ENCODE results near the gene PRR5. TPM values are rescaled to one million over a fixed set of nuclear protein-coding genes. Genes with fewer than 3 reads are reported as not detected.
A peak's percentile ranks its signal among the peaks of the same experiment; 100 is the strongest.

Gene PRR5
- total and polyA plus RNA-seq, 2 donors (not counting 1 experiment from before 2014, with no cell fraction given) = 18.4 to 36.1 TPM

DNA sequence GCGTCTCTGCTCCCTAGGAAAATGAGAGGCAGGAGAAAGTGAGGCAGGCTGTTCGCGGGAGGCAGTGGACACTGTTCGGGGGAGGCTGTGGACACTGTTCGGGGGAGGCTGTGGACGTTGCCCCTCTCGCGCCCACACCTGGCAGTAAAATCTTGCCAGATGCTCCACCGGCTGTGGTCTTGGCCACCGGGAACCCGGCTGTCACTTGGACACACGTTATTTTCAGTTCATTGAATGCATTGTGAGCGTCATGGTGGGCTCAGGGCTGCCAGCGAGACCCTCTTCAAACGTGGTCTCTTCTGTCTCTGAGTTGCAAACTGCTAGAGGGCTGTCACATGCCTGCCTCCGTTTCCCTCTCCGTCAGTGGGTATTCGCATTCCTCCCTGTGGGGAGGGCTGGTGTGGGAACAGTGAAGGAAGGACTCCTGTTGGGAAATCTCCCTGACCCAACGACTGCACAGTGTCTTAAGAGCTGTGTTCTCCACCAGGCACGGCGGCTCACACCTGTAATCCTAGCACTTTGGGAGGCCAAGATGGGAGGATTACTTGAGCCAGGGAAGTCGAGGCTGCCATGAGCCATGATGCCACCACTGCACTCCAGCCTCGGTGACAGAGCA lies 1.4 kb downstream of the PRR5 start:
- DNase-seq = no peak
- peaks cover 0 to 4% (median 0%) of the 10 kb centered on the region in 4 experiments for H3K27me3 ChIP-seq (replicated peaks in 1 of 4; ENCODE audit: control extremely low read depth in 1 of 4, control insufficient read depth in 3 of 4, insufficient read depth in 4 of 4, low read length in 3 of 4)
- H3K4me1 Mint-ChIP-seq = peaks cover 14% of the 10 kb centered on the region
- intact Hi-C loops (cut with micrococcal nuclease) = loop anchor here (5.0 kb wide), 1 partner anchor 36 kb away; no protein-coding TSS in a partner anchor
- no peak for TF ChIP-seq EZH2 (IDR thresholded peaks at IDR 0.05; ENCODE audit: borderline replicate concordance, insufficient read depth, low read depth, low read length, poor library complexity, severe bottlenecking)
- TF ChIP-seq, protein P1, sequence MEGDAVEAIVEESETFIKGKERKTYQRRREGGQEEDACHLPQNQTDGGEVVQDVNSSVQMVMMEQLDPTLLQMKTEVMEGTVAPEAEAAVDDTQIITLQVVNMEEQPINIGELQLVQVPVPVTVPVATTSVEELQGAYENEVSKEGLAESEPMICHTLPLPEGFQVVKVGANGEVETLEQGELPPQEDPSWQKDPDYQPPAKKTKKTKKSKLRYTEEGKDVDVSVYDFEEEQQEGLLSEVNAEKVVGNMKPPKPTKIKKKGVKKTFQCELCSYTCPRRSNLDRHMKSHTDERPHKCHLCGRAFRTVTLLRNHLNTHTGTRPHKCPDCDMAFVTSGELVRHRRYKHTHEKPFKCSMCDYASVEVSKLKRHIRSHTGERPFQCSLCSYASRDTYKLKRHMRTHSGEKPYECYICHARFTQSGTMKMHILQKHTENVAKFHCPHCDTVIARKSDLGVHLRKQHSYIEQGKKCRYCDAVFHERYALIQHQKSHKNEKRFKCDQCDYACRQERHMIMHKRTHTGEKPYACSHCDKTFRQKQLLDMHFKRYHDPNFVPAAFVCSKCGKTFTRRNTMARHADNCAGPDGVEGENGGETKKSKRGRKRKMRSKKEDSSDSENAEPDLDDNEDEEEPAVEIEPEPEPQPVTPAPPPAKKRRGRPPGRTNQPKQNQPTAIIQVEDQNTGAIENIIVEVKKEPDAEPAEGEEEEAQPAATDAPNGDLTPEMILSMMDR (IDR thresholded peaks at IDR 0.05) = no peak
- H3K4me1 ChIP-seq (ENCODE audit: control insufficient read depth in 2 of 2, insufficient read depth in 2 of 2, low read length in 2 of 2) = peaks cover 17 to 20% of the 10 kb centered on the region in 2 donors
- H3K27ac ChIP-seq (ENCODE audit: low read length in 2 of 2) = no peak overlapping the region
- H3K27ac Mint-ChIP-seq = no peak overlapping the region
- no peak overlapping the region for H3K9ac ChIP-seq (ENCODE audit: low read length)
- no peaks in the 10 kb centered on the region for H3K27me3 Mint-ChIP-seq
- H3K9me3 Mint-ChIP-seq (ENCODE audit: insufficient read depth) = no peaks in the 10 kb centered on the region
- H3K4me3 ChIP-seq (ENCODE audit: control extremely low read depth in 1 of 5, extremely low read depth in 1 of 5, insufficient read depth in 1 of 5, low read depth in 2 of 5, low read length in 4 of 5) = peak overlapping the region in 3 of 5 experiments; percentile 25 to 82 (median 62)
- H2AFZ ChIP-seq (ENCODE audit: insufficient read depth, low read depth, low read length, poor library complexity, severe bottlenecking) = no peak overlapping the region
- peaks cover 13% of the 10 kb centered on the region for H4K20me1 ChIP-seq (ENCODE audit: control insufficient read depth, insufficient read depth, low read length, poor library complexity, severe bottlenecking)
- no peak for ATAC-seq (ENCODE audit: low read depth)
- CTCF ChIA-PET = no interaction called here
- 83% methylated on average over 22 of the region's 23 CpGs for WGBS (ENCODE audit: insufficient coverage)
- H3K36me3 ChIP-seq (replicated peaks in 1 of 2; ENCODE audit: control extremely low read depth in 1 of 2, control insufficient read depth in 1 of 2, extremely low read depth in 1 of 2, insufficient read depth in 2 of 2, low read length in 1 of 2) = no peaks in the 10 kb centered on the region
- H3K4me3 Mint-ChIP-seq = peak overlapping the region; percentile 79
- H3K79me2 ChIP-seq (ENCODE audit: control insufficient read depth, insufficient read depth, low read length) = peaks cover 42% of the 10 kb centered on the region
- H3K4me2 ChIP-seq (replicated peaks; ENCODE audit: low read depth, low read length, poor library complexity, severe bottlenecking) = peak overlapping the region; percentile 96
- POLR2A ChIA-PET = no interaction called here
- H3K9me3 ChIP-seq (ENCODE audit: control extremely low read depth in 1 of 3, control insufficient read depth in 2 of 3, insufficient read depth in 1 of 3, low read length in 2 of 3) = peaks cover 0 to 5% (median 0%) of the 10 kb centered on the region in 3 donors

All from B cell (primary cell).